T-helper 22 cell (primary cell): ENCODE data around the gene WSB1.
A peak's percentile ranks its signal among the peaks of the same experiment; 100 is the strongest.
"Not testable (repeated sequence)": the region's sequence is repeated elsewhere in the genome, so short reads cannot be mapped to it uniquely, and the experiment has no call there.

Experiments
- DNase-seq: peaks from one replicate; pipeline ENCODE4 v3.0.0-alpha.2; 2020; ENCODE audit warnings: low read depth

Gene WSB1

GRCh38 chr17:27318228-27318627, 24.3 kb downstream of the WSB1 start:
- no peak for DNase-seq

GRCh38 chr17:27318633-27319032, 24.7 kb downstream of the WSB1 start:
- no peak for DNase-seq

- DNase-seq, result no peak
These were observed 25.8 kb downstream of the WSB1 start for GRCh38 chr17:27319541-27320221.

GRCh38 chr17:27320222-27320560, 26.3 kb downstream of the WSB1 start:
- no peak for DNase-seq

- no peak for DNase-seq
These were observed 27.5 kb downstream of the WSB1 start for GRCh38 chr17:27321372-27321771.

GRCh38 chr17:27322026-27322425, 28.1 kb downstream of the WSB1 start:
- DNase-seq, result no peak

- no peak for DNase-seq
These were observed 29.0 kb downstream of the WSB1 start for GRCh38 chr17:27322690-27323508.

GRCh38 chr17:27323538-27324215, 29.8 kb downstream of the WSB1 start:
- no peak for DNase-seq

- DNase-seq, result no peak
These were observed 30.9 kb downstream of the WSB1 start for GRCh38 chr17:27324771-27325339.

GRCh38 chr17:27326051-27326450, 32.1 kb downstream of the WSB1 start:
- no peak for DNase-seq

GRCh38 chr17:27326585-27326984, 32.7 kb downstream of the WSB1 start:
- no peak for DNase-seq

- no peak for DNase-seq
These were observed 33.5 kb downstream of the WSB1 start for GRCh38 chr17:27327397-27327796.

GRCh38 chr17:27327871-27328270, 34.0 kb downstream of the WSB1 start:
- no peak for DNase-seq

- DNase-seq, result not testable (repeated sequence)
These were observed 34.8 kb downstream of the WSB1 start for GRCh38 chr17:27328686-27329085.

- DNase-seq, result no peak
These were observed 35.4 kb downstream of the WSB1 start for GRCh38 chr17:27329146-27329805.

GRCh38 chr17:27332047-27332393, 38.1 kb downstream of the WSB1 start:
- DNase-seq, result no peak

- DNase-seq, result peak; percentile 87
These were observed 38.8 kb downstream of the WSB1 start for GRCh38 chr17:27332485-27333409.

- DNase-seq, result no peak
These were observed 39.6 kb downstream of the WSB1 start for GRCh38 chr17:27333410-27333980.

GRCh38 chr17:27336184-27336583, 42.3 kb downstream of the WSB1 start:
- DNase-seq, result no peak

GRCh38 chr17:27338536-27338985, 44.6 kb downstream of the WSB1 start:
- no peak for DNase-seq
